Activated naive CD4-positive, alpha-beta T cell treated with anti-CD3 and anti-CD28 coated beads, Interleukin-2, amount 50 U/mL, for 24 hours (primary cell): ENCODE measurements around the gene BRD4.

Source experiments
- H3K27ac Mint-ChIP-seq: one replicate; pipeline ENCODE4 v1.8.0; 2021; ENCODE audit warnings: mild to moderate bottlenecking, mixed read lengths
- H3K27me3 Mint-ChIP-seq: one replicate; pipeline ENCODE4 v1.8.0; 2021; ENCODE audit warnings: mixed read lengths
- H3K36me3 Mint-ChIP-seq: one replicate; pipeline ENCODE4 v1.8.0; 2021; ENCODE audit warnings: mixed read lengths
- H3K4me1 Mint-ChIP-seq: one replicate; pipeline ENCODE4 v1.8.0; 2021; ENCODE audit warnings: mixed read lengths
- H3K4me3 Mint-ChIP-seq: one replicate; pipeline ENCODE4 v1.8.0; 2021; ENCODE audit warnings: mild to moderate bottlenecking, mixed read lengths
- H3K9me3 Mint-ChIP-seq: one replicate; pipeline ENCODE4 v1.8.0; 2021; ENCODE audit warnings: mixed read lengths

The BRD4 gene

GRCh38 chr19:15304140-15304705, 28.1 kb downstream of the BRD4 start:
- no peaks in the 10 kb centered on the region for H3K27me3 Mint-ChIP-seq
- peak overlapping the region; percentile 94 for H3K27ac Mint-ChIP-seq
- H3K36me3 Mint-ChIP-seq: peaks cover 6% of the 10 kb centered on the region
- peaks cover 75% of the 10 kb centered on the region for H3K4me1 Mint-ChIP-seq
- peak overlapping the region; percentile 49 for H3K4me3 Mint-ChIP-seq
- no peaks in the 10 kb centered on the region for H3K9me3 Mint-ChIP-seq

GRCh38 chr19:15303105-15303780, 29.1 kb downstream of the BRD4 start:
- Mint-ChIP-seq H3K4me1 (peaks cover 83% of the 10 kb centered on the region), H3K36me3 (peaks cover 9% of the 10 kb centered on the region), H3K9me3 (no peaks in the 10 kb centered on the region), H3K27ac (peak overlapping the region; percentile 93), H3K4me3 (peak overlapping the region; percentile 49), H3K27me3 (no peaks in the 10 kb centered on the region)

GRCh38 chr19:15300533-15301197, 31.7 kb downstream of the BRD4 start:
- peak overlapping the region; percentile 83 for H3K4me3 Mint-ChIP-seq
- peaks cover 9% of the 10 kb centered on the region for H3K36me3 Mint-ChIP-seq
- no peaks in the 10 kb centered on the region for H3K9me3 Mint-ChIP-seq
- H3K27me3 Mint-ChIP-seq: no peaks in the 10 kb centered on the region
- peak overlapping the region; percentile 95 for H3K27ac Mint-ChIP-seq
- H3K4me1 Mint-ChIP-seq: peaks cover 88% of the 10 kb centered on the region

GRCh38 chr19:15299568-15300409, 32.5 kb downstream of the BRD4 start:
- H3K4me1 Mint-ChIP-seq: peaks cover 92% of the 10 kb centered on the region
- no peaks in the 10 kb centered on the region for H3K9me3 Mint-ChIP-seq
- peak overlapping the region; percentile 23 for H3K4me3 Mint-ChIP-seq
- no peaks in the 10 kb centered on the region for H3K27me3 Mint-ChIP-seq
- peak overlapping the region; percentile 79 for H3K27ac Mint-ChIP-seq
- H3K36me3 Mint-ChIP-seq: peaks cover 9% of the 10 kb centered on the region

GRCh38 chr19:15298847-15299567, 33.3 kb downstream of the BRD4 start:
- Mint-ChIP-seq H3K4me1 (peaks cover 92% of the 10 kb centered on the region), H3K27me3 (no peaks in the 10 kb centered on the region), H3K36me3 (peaks cover 9% of the 10 kb centered on the region), H3K4me3 (peak overlapping the region; percentile 60), H3K27ac (peak overlapping the region; percentile 79), H3K9me3 (no peaks in the 10 kb centered on the region)

GRCh38 chr19:15297416-15298224, 34.7 kb downstream of the BRD4 start:
- Mint-ChIP-seq H3K4me3 (peak overlapping the region; percentile 70), H3K4me1 (peaks cover 92% of the 10 kb centered on the region), H3K36me3 (peaks cover 9% of the 10 kb centered on the region), H3K27ac (peak overlapping the region; percentile 63), H3K27me3 (no peaks in the 10 kb centered on the region), H3K9me3 (no peaks in the 10 kb centered on the region)

- Mint-ChIP-seq H3K27ac (peak overlapping the region; percentile 63), H3K27me3 (no peaks in the 10 kb centered on the region), H3K36me3 (peaks cover 9% of the 10 kb centered on the region)
These were observed 35.4 kb downstream of the BRD4 start for GRCh38 chr19:15296841-15297415.

GRCh38 chr19:15296353-15296752, 36.0 kb downstream of the BRD4 start:
- Mint-ChIP-seq H3K27ac (peak overlapping the region; percentile 88), H3K27me3 (no peaks in the 10 kb centered on the region), H3K4me3 (peak overlapping the region; percentile 70), H3K36me3 (peaks cover 9% of the 10 kb centered on the region), H3K4me1 (peaks cover 97% of the 10 kb centered on the region), H3K9me3 (no peaks in the 10 kb centered on the region)

More at GRCh38 chr19:15296841-15297415, 35.4 kb downstream of the BRD4 start:
- H3K9me3 Mint-ChIP-seq: no peaks in the 10 kb centered on the region
- peak overlapping the region; percentile 70 for H3K4me3 Mint-ChIP-seq
- peaks cover 93% of the 10 kb centered on the region for H3K4me1 Mint-ChIP-seq

- Mint-ChIP-seq H3K27me3 (no peaks in the 10 kb centered on the region), H3K27ac (peak overlapping the region; percentile 80), H3K4me1 (peaks cover 98% of the 10 kb centered on the region), H3K9me3 (no peaks in the 10 kb centered on the region), H3K36me3 (peaks cover 6% of the 10 kb centered on the region), H3K4me3 (no peak overlapping the region)
These were observed 37.8 kb downstream of the BRD4 start for GRCh38 chr19:15294561-15294990.

GRCh38 chr19:15293781-15294491, 38.4 kb downstream of the BRD4 start:
- H3K4me3 Mint-ChIP-seq: peak overlapping the region; percentile 73
- H3K36me3 Mint-ChIP-seq: peaks cover 6% of the 10 kb centered on the region
- H3K27me3 Mint-ChIP-seq: no peaks in the 10 kb centered on the region
- no peaks in the 10 kb centered on the region for H3K9me3 Mint-ChIP-seq
- H3K4me1 Mint-ChIP-seq: peaks cover 98% of the 10 kb centered on the region
- H3K27ac Mint-ChIP-seq: peak overlapping the region; percentile 80

- Mint-ChIP-seq H3K9me3 (no peaks in the 10 kb centered on the region), H3K4me3 (peak overlapping the region; percentile 76), H3K27me3 (no peaks in the 10 kb centered on the region), H3K4me1 (peaks cover 98% of the 10 kb centered on the region), H3K36me3 (peaks cover 3% of the 10 kb centered on the region), H3K27ac (peak overlapping the region; percentile 85)
These were observed 39.3 kb downstream of the BRD4 start for GRCh38 chr19:15292847-15293582.

GRCh38 chr19:15292140-15292539, 40.2 kb downstream of the BRD4 start:
- H3K9me3 Mint-ChIP-seq: no peaks in the 10 kb centered on the region
- peak overlapping the region; percentile 77 for H3K27ac Mint-ChIP-seq
- peak overlapping the region; percentile 35 for H3K4me3 Mint-ChIP-seq
- no peaks in the 10 kb centered on the region for H3K27me3 Mint-ChIP-seq
- peaks cover 3% of the 10 kb centered on the region for H3K36me3 Mint-ChIP-seq
- peaks cover 98% of the 10 kb centered on the region for H3K4me1 Mint-ChIP-seq

- no peaks in the 10 kb centered on the region for H3K27me3 Mint-ChIP-seq
- no peak overlapping the region for H3K27ac Mint-ChIP-seq
- H3K36me3 Mint-ChIP-seq: peaks cover 3% of the 10 kb centered on the region
- H3K4me3 Mint-ChIP-seq: peak overlapping the region; percentile 35
- H3K4me1 Mint-ChIP-seq: peaks cover 96% of the 10 kb centered on the region
- H3K9me3 Mint-ChIP-seq: no peaks in the 10 kb centered on the region
These were observed 40.8 kb downstream of the BRD4 start for GRCh38 chr19:15291548-15292021.
